NCI-H446 (cell line): Measurements from ENCODE around the gene FBLN2.

Experiments
- DNase-seq, 2 experiments: peaks; one replicate each; lab custom pipeline; 2025; lab: John Stamatoyannopoulos, UW

The FBLN2 gene

DNA sequence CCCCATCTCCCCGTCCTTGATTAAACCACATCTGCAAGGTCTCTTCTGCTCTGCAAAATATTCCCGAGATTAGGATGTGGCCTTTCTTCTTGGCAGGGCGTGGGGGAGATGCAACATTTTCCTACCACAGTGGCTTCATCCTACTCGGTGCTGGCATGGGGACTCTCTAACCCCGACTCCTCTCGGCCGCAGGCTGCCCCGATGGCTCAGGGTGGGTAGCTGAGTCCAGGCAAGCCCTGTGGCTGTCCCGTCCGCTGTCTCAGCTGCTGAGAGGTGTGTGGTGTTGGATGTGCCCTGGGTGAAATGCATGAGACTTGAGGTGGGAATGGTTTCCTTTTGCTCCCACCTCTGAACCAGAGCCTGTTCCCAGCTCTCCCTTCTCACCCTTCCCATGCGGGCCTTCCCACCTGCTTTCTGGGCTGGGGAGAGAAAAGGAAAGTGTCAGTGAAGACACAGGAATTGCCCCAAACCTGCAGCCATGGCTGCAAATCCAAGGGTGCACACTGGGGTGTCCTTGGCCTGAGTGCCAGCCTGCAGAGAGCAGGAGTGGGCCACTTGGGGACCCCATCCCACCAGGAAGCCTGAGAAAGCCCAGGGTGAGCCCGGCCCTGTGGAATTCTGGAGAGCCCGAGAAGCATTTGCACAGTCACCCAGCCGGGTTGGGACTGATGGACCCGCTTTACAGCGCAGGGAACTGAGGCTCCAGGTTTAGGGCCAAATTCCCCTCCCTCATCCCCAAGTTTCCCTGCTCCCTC lies 115.0 kb downstream of the FBLN2 start:
- DNase-seq, result no peak

DNA sequence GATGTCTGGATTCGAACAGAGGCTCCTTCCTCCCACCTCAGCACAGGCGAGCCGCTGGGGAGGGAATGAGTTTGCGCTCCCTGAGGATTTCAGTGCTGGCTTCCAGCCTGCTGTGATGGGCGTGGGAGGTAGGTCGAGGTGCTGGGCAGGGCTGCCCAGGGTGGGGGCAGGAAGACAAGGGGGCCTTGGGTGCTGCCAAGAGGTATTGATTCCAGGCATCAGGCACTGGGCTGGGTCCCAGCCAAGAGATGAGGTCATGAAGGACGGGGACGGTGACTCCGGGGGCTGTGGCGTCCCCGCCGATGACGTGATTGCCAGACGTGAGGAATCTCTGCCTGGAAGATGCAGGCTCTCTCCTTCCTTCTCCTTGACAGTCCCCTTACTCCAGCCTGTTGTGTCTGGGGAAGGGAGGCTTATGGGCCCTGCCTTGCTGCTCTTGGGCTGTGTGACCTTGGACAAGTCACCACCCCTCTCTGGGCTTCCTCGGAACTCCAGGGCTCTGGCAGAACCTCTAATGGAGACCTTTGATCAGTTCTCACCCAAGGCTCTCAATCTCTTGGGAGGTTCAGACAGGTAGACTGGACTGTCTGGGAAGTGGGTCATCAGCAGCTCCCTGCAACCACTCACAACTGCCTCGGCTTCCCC lies 116.8 kb downstream of the FBLN2 start:
- no peak for DNase-seq

DNA sequence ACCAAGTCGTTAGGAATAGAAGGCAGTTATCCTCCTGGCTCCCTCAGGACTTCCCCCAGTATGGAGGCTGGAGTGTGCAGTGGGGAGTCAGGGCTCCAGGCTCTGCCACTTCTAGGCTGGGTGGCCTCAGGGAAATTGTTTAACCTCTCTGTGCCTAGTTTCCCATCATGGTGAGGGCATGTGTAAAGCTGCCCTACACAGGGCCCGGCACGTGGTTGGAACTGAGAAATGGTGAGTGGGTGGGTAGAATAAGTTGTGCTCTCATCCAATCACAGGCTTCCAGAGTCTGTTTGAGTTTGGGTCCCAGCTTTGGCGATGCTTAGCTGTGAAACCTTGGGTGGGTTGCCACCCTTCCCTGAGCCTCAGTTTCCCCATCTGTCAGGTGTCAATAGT lies 117.3 kb downstream of the FBLN2 start:
- DNase-seq, result no peak

DNA sequence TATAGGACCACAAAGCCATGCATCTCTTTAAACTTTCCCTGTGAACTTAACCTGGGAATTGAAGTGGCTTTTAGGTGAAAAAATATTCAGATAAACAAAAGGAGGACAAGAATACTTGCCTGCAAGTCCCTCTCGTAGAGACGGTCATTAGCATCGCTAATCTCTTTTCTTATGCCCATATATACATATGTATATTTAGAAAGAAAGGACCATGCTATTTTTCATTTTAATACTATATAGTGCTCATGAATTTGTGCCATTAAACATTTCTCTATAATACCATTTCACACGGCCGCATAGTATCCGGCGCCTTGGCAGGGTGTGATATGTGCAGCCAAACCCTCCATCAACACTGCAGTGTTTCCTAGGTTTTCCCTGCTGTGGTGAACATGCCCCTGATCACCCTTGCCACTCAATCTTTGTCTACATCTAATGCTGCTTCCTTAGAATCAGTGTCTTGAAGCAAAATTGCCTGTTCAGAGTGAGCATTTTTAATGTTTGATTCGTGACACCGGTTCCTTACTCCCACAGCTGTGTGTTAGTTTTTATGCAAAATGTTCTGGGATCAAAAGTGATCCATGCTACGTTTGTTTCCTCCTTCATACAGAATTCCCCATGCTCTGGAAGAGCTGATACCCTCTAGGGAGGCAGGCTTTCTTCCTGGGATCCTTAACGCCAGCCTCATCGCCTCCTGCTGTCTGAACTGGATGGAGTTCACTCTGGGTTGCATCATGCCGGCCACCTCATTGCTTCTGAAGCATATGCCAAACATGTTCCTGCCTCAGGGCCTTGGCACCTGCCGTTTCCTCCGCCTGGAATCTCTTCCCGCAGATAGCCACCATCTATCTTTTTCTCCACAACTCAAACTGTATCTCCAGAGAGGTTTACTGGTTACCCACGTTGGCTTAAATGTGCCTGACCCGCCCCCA lies 118.1 kb downstream of the FBLN2 start:
- DNase-seq, result no peak

DNA sequence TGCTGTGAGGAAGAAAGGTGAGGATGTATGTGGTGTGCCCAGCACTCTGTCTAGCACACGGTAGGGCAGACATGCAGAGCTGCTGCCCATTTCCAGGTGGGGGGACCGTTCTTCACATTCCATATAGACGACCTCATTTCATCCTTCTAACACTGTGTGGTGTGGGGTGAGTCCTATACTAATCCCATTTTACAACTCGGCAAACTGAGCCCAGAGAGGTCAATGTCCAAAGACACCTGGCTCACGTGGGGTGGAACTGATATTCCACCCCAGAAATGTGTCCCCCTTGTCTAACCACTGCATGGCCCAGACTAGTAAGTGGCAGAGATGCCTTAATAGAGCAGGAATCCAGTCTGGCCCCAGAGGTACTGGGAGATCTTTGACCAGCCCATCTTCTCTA lies 119.2 kb downstream of the FBLN2 start:
- no peak for DNase-seq

GRCh38 chr3:13669457-13669856 lies 120.5 kb downstream of the FBLN2 start:
- DNase-seq, result no peak

DNA sequence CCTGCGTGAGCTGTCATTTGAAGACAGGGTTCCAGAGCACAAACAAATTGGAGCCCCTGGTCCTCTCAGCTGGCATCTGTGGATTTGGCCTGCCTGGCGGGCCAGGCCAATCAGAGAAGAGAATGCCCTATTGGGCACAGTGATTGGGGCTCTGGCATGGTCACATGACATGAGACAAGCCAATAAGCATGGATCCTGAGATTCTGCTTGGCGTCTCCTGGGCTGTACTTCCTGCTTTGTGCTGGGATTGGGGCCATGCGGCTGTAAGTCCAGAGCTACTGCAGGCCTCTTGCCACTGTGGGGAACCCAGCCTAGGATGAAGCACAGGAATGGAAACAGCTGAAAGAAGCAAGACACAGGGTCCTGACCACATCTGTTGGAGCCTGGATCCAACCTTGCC lies 121.4 kb downstream of the FBLN2 start:
- no peak for DNase-seq

DNA sequence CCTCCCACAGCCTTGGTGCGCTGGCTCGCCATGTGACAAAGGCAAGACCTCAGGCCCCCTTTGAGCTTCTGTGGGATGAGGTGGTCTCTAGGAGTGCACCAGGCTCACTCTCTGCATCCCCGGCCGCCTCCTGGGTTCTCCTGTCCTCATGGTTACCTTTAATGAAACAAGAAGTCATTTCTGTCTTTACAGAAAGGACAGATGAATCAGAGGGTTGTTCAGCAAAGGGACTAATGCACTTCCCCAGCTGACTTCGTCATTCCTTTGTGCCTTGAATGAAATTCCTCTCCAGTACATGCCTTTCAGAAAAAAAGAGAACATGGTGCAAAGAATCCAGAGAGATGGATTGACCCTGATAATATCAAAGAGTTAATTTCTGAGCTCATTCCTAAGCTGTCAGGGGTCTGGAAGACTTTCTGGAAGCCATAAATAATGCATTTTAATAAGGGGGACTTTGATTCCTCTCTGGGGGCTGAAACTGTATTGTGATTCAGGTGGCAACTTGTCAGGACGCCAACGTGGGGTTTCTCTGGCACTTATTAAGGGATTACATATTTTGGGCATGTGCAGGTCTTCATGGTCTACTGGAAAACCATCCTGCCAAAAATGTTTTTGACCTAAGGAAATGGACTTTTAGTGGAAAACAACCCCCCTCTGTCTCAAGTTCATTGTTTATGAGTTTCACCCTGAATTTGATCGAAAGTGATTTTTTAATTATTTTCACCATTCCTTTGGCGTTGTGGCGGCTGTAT lies 122.7 kb downstream of the FBLN2 start:
- DNase-seq, result no peak

GRCh38 chr3:13673207-13673606 lies 124.3 kb downstream of the FBLN2 start:
- no peak for DNase-seq

GRCh38 chr3:13674538-13675185 lies 125.7 kb downstream of the FBLN2 start:
- no peak for DNase-seq

GRCh38 chr3:13676356-13677017 lies 127.6 kb downstream of the FBLN2 start:
- no peak for DNase-seq

DNA sequence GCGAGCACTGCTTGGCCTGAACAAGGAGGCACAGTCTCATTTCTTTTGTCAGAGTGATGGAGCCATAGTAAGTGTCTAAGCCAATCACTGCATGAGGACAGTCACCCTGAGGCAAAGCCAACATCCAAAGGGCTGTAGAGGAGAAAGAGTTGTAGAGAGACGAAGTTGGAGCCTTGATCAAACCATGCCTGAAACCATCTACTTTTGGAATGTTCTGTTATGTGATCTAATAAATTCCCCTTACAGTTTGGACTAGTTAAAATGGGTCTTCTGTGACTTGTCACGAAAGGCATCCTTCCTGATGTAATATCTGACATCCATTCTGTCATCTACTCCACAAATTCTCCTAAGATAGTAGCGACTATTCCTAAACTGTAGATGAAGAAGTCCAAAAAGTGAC lies 128.3 kb downstream of the FBLN2 start:
- no peak for DNase-seq

DNA sequence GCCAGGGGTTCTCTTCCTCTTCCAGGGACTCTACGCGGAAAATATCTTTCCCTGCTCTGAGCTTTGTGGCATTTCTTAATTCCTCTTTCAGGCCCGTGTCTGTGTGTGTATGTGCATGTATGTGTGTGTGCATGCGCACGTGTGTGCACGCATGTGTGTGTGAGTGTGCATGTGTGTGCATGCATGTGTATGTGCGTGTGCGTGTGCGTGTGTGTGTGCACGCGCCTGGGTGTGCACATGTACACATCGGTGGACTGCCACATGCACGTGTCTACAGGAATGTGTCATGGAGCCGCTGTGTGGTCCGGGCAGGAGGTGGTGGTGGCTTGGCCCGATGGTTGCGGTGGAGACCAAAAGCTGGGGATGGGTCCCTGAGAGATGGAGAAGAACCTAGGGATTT lies 133.0 kb downstream of the FBLN2 start:
- no peak for DNase-seq

GRCh38 chr3:13682331-13683013 lies 133.5 kb downstream of the FBLN2 start:
- no peak for DNase-seq

GRCh38 chr3:13683288-13683687 lies 134.4 kb downstream of the FBLN2 start:
- DNase-seq, result no peak

DNA sequence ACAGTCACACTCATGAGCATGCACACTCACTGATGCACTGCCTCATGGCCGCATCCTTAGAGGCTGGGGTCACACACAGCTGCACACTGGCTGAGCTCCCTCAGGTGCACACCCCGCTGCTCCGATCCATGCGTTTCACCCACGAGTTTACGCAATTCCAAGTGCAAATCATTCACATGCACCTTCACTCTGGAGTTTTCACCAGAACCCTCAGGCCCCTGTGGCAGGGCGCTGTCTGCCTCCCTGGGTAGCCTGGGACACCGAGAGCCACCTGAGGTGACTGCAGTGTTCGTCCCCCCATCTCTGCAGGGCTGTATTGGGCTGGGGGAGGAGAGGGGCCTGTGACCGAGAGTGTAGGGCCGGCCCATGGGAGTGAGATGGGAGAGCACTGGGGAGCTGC lies 134.8 kb downstream of the FBLN2 start:
- DNase-seq, result no peak

DNA sequence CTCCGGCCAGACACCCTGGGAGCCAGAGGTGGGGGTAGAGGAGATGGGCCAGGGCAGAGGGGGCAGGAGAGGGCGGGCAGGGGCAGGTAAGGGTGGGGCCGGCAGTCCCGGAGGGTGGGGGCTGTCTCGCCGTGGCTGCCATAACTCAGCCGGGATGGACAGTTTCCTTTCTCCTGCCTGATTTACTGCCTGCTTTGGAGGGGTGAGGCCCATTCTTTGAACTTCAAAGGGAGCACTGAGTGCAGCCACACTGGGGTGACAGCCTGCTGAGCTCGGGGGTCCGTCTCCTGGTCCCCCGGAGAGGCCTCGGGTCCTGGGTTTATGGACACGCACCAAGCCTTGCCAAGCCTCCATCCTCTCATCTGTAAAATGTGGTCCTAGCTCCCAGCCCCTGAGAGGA lies 135.4 kb downstream of the FBLN2 start:
- DNase-seq, result no peak

GRCh38 chr3:13684854-13685253 lies 135.9 kb downstream of the FBLN2 start:
- no peak for DNase-seq

GRCh38 chr3:13685721-13686120 lies 136.8 kb downstream of the FBLN2 start:
- no peak for DNase-seq

DNA sequence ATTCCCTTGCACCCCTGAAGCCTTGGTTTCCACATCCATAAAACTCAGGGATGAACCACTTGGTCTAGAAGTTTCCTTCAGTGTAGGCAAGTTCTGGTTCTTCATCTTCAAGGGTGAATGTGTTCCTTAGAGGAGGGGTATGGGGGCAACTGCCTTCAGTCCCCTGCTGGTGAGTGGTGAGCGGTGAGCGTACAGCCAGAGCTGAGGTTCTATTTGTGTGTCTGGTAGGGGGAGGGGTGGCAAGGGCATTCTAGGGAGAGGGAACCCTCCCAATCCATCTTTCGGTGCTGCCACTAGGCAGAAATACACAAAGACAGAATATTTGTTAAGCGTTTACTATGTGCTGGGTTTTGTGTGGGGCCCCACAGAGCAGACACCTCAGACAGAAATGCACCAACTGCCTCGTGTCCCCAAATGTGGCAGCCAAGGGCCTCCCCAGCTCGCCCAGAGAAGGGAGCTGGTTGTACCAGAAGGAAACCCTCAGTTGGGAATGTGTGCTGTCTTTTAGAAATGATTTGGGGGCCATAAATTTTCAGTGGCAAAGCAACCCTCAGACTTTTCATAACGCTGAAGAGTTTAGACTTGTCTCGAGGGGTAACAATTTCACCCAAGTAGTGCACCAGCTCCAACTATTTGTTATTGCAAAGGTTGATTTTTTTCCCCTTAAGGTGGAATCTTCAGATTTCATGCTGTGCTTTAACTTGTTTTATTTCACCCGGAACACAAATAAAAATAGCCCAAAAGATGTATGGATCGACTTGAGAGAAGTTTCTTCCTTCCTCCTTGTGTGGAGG lies 137.6 kb downstream of the FBLN2 start:
- no peak for DNase-seq
